ENCODE data around the gene OR2A12. TPM values are rescaled to one million over a fixed set of nuclear protein-coding genes. Genes with fewer than 3 reads are reported as not detected.

Gene OR2A12
- polyA plus RNA-seq, 1 of the 3 experiments (the other 2 are of a cell fraction) = not detected

- Histone ChIP-seq H3K27ac (ENCODE audit: low read depth in 2 of 2, low read length in 1 of 2) (no peak overlapping the region), H3F3A (replicated peaks; ENCODE audit: insufficient read depth) (no peaks in the 10 kb centered on the region), H3K4me2 (no peak overlapping the region), H3K9me2 (no peaks in the 10 kb centered on the region), H3K9me3 (no peaks in the 10 kb centered on the region), H2AFZ (ENCODE audit: low read depth) (no peak overlapping the region), H4K20me1 (ENCODE audit: insufficient read depth) (no peaks in the 10 kb centered on the region), H3K4me1 (ENCODE audit: control insufficient read depth in 1 of 2, insufficient read depth in 2 of 2, low read depth in 1 of 2, low read length in 1 of 2) (no peaks in the 10 kb centered on the region; a peak in 1 of 4 replicates), H3K36me3 (replicated peaks in 1 of 2; ENCODE audit: control insufficient read depth in 1 of 2, insufficient read depth in 2 of 2, low read length in 1 of 2) (no peaks in the 10 kb centered on the region), H3K9ac (no peak overlapping the region), H3K79me2 (ENCODE audit: insufficient read depth) (no peaks in the 10 kb centered on the region), H3K4me3 (ENCODE audit: low read depth in 2 of 2, low read length in 1 of 2) (no peak overlapping the region), H3K27me3 (ENCODE audit: insufficient read depth) (peaks cover 11% of the 10 kb centered on the region; the same call in 1 of the 2 replicates)
- ChIA-PET CTCF (no interaction called here), POLR2A (no interaction called here)
- 4% methylated on average over 2 of the region's 2 CpGs for WGBS (ENCODE audit: low lambda C conversion rate)
- no peak for DNase-seq
- TF ChIP-seq TEAD4 (IDR thresholded peaks at IDR 0.05; ENCODE audit: borderline replicate concordance, insufficient read depth) (no peak), MEF2A (IDR thresholded peaks at IDR 0.05; ENCODE audit: borderline replicate concordance, low read depth) (no peak), POLR2AphosphoS5 (IDR thresholded peaks at IDR 0.05; ENCODE audit: low read depth, low read length) (no peak)
These were observed 44.7 kb downstream of the OR2A12 start for GRCh38 chr7:144130730-144131129.

GRCh38 chr7:144132262-144132661 lies 46.2 kb downstream of the OR2A12 start:
- Histone ChIP-seq H3K27me3 (ENCODE audit: insufficient read depth) (peaks cover 11% of the 10 kb centered on the region; the same call in 1 of the 2 replicates), H3K9me2 (no peaks in the 10 kb centered on the region), H3K4me3 (ENCODE audit: low read depth in 2 of 2, low read length in 1 of 2) (no peak overlapping the region), H3K9ac (no peak overlapping the region), H3K27ac (ENCODE audit: low read depth in 2 of 2, low read length in 1 of 2) (no peak overlapping the region), H2AFZ (ENCODE audit: low read depth) (no peak overlapping the region), H3K79me2 (ENCODE audit: insufficient read depth) (no peaks in the 10 kb centered on the region), H3K4me2 (no peak overlapping the region), H4K20me1 (ENCODE audit: insufficient read depth) (no peaks in the 10 kb centered on the region), H3K9me3 (no peaks in the 10 kb centered on the region), H3F3A (replicated peaks; ENCODE audit: insufficient read depth) (no peaks in the 10 kb centered on the region), H3K36me3 (replicated peaks in 1 of 2; ENCODE audit: control insufficient read depth in 1 of 2, insufficient read depth in 2 of 2, low read length in 1 of 2) (no peaks in the 10 kb centered on the region), H3K4me1 (ENCODE audit: control insufficient read depth in 1 of 2, insufficient read depth in 2 of 2, low read depth in 1 of 2, low read length in 1 of 2) (no peaks in the 10 kb centered on the region; a peak in 1 of 4 replicates)
- 1% methylated on average over 3 of the region's 3 CpGs for WGBS (ENCODE audit: low lambda C conversion rate)
- POLR2A ChIA-PET = no interaction called here
- CTCF ChIA-PET = no interaction called here
- DNase-seq = no peak
- TF ChIP-seq TCF12 (IDR thresholded peaks at IDR 0.05) (no peak), NFIC (IDR thresholded peaks at IDR 0.05; ENCODE audit: borderline replicate concordance) (no peak), FOSL2 (IDR thresholded peaks at IDR 0.05; ENCODE audit: borderline replicate concordance, low read depth) (no peak), ELF1 (IDR thresholded peaks at IDR 0.05) (no peak), RXRA (IDR thresholded peaks at IDR 0.05; ENCODE audit: borderline replicate concordance, low read depth) (no peak), PBX3 (IDR thresholded peaks at IDR 0.05) (no peak), FOXM1 (IDR thresholded peaks at IDR 0.05; ENCODE audit: low read depth) (no peak), USF1 (IDR thresholded peaks at IDR 0.05; ENCODE audit: borderline replicate concordance, low read depth) (no peak), GABPA (IDR thresholded peaks at IDR 0.05; ENCODE audit: low read depth) (no peak), NRF1 (IDR thresholded peaks at IDR 0.05; ENCODE audit: low read depth, low read length) (no peak), MEF2A (IDR thresholded peaks at IDR 0.05; ENCODE audit: borderline replicate concordance, low read depth) (no peak), REST (IDR thresholded peaks at IDR 0.05; ENCODE audit: low read depth, low read length) (no peak), USF2 (IDR thresholded peaks at IDR 0.05; ENCODE audit: borderline replicate concordance, low read depth, low read length) (no peak)

Data from SK-N-SH (cell line).